Measurements from ENCODE around the gene CEP112. TPM values are rescaled to one million over a fixed set of nuclear protein-coding genes. Genes with fewer than 3 reads are reported as not detected.
"Not testable (repeated sequence)": the region's sequence is repeated elsewhere in the genome, so short reads cannot be mapped to it uniquely, and the experiment has no call there.

Gene CEP112
- total RNA-seq, 1 donor from 2014 or later = 13.9 TPM

- Histone ChIP-seq H3K4me2 (ENCODE audit: low read length) (no peak overlapping the region), H3K4me1 (ENCODE audit: insufficient read depth, low read length) (peaks cover 6% of the 10 kb centered on the region), H2AFZ (ENCODE audit: low read depth, low read length) (no peak overlapping the region), H3K27ac (ENCODE audit: low read depth, low read length) (no peak overlapping the region), H3K9ac (ENCODE audit: low read length) (no peak overlapping the region), H3K79me2 (ENCODE audit: insufficient read depth, low read length) (no peaks in the 10 kb centered on the region), H3K4me3 (ENCODE audit: insufficient read depth, low read depth, low read length) (no peak overlapping the region), H3K9me3 (ENCODE audit: insufficient read depth, low read depth, low read length) (no peaks in the 10 kb centered on the region), H3K36me3 (ENCODE audit: insufficient read depth, low read length) (no peaks in the 10 kb centered on the region), H3K27me3 (ENCODE audit: insufficient read depth, low read length) (no peaks in the 10 kb centered on the region), H4K20me1 (ENCODE audit: insufficient read depth, low read length) (no peaks in the 10 kb centered on the region)
- Mint-ChIP-seq H3K36me3 (ENCODE audit: low read depth, unreplicated experiment) (no peaks in the 10 kb centered on the region), H3K9me3 (ENCODE audit: unreplicated experiment) (peaks cover 4% of the 10 kb centered on the region), H3K27ac (ENCODE audit: unreplicated experiment) (no peak overlapping the region), H3K4me3 (ENCODE audit: unreplicated experiment) (no peak overlapping the region), H3K4me1 (ENCODE audit: low read depth, unreplicated experiment) (peaks cover 7% of the 10 kb centered on the region), H3K27me3 (ENCODE audit: low read depth, unreplicated experiment) (no peaks in the 10 kb centered on the region)
- TF ChIP-seq EZH2 (IDR thresholded peaks at IDR 0.05; ENCODE audit: insufficient read depth, low read length) (no peak), CTCF (IDR thresholded peaks at IDR 0.05; ENCODE audit: insufficient read depth, low read depth, low read length) (no peak)
- FAIRE-seq (no peak), DNase-seq (ENCODE audit: low read depth) (no peak)
These were observed 454.5 kb downstream of the CEP112 start for GRCh38 chr17:65737451-65737850.

GRCh38 chr17:65733314-65733713, 458.6 kb downstream of the CEP112 start:
- no peaks in the 10 kb centered on the region for H4K20me1 ChIP-seq (ENCODE audit: insufficient read depth, low read length)
- no peaks in the 10 kb centered on the region for H3K27me3 ChIP-seq (ENCODE audit: insufficient read depth, low read length)
- H2AFZ ChIP-seq (ENCODE audit: low read depth, low read length) = no peak overlapping the region
- H3K4me1 ChIP-seq (ENCODE audit: insufficient read depth, low read length) = no peaks in the 10 kb centered on the region
- H3K4me1 Mint-ChIP-seq (ENCODE audit: low read depth, unreplicated experiment) = peaks cover 2% of the 10 kb centered on the region
- no peak overlapping the region for H3K4me3 ChIP-seq (ENCODE audit: insufficient read depth, low read depth, low read length)
- H3K4me3 Mint-ChIP-seq (ENCODE audit: unreplicated experiment) = no peak overlapping the region
- H3K9ac ChIP-seq (ENCODE audit: low read length) = no peak overlapping the region
- DNase-seq (ENCODE audit: low read depth) (no peak), FAIRE-seq (no peak)
- TF ChIP-seq CTCF (IDR thresholded peaks at IDR 0.05; ENCODE audit: insufficient read depth, low read depth, low read length) (no peak), EZH2 (IDR thresholded peaks at IDR 0.05; ENCODE audit: insufficient read depth, low read length) (no peak)
- no peak overlapping the region for H3K4me2 ChIP-seq (ENCODE audit: low read length)
- H3K36me3 Mint-ChIP-seq (ENCODE audit: low read depth, unreplicated experiment) = peaks cover 6% of the 10 kb centered on the region
- H3K27ac ChIP-seq (ENCODE audit: low read depth, low read length) = no peak overlapping the region
- H3K9me3 ChIP-seq (ENCODE audit: insufficient read depth, low read depth, low read length) = no peaks in the 10 kb centered on the region
- H3K9me3 Mint-ChIP-seq (ENCODE audit: unreplicated experiment) = peaks cover 9% of the 10 kb centered on the region
- H3K36me3 ChIP-seq (ENCODE audit: insufficient read depth, low read length) = no peaks in the 10 kb centered on the region
- H3K27me3 Mint-ChIP-seq (ENCODE audit: low read depth, unreplicated experiment) = no peaks in the 10 kb centered on the region
- no peaks in the 10 kb centered on the region for H3K79me2 ChIP-seq (ENCODE audit: insufficient read depth, low read length)
- H3K27ac Mint-ChIP-seq (ENCODE audit: unreplicated experiment) = no peak overlapping the region

- H3K27ac Mint-ChIP-seq (ENCODE audit: unreplicated experiment); H3K9me3 ChIP-seq (ENCODE audit: insufficient read depth, low read depth, low read length); H2AFZ ChIP-seq (ENCODE audit: low read depth, low read length); H3K9me3 Mint-ChIP-seq (ENCODE audit: unreplicated experiment); H3K36me3 Mint-ChIP-seq (ENCODE audit: low read depth, unreplicated experiment); H3K27me3 ChIP-seq (ENCODE audit: insufficient read depth, low read length); H3K4me1 Mint-ChIP-seq (ENCODE audit: low read depth, unreplicated experiment); FAIRE-seq; H3K79me2 ChIP-seq (ENCODE audit: insufficient read depth, low read length); H3K27me3 Mint-ChIP-seq (ENCODE audit: low read depth, unreplicated experiment); H3K4me2 ChIP-seq (ENCODE audit: low read length); H3K4me3 Mint-ChIP-seq (ENCODE audit: unreplicated experiment); H3K9ac ChIP-seq (ENCODE audit: low read length); H3K36me3 ChIP-seq (ENCODE audit: insufficient read depth, low read length); H3K4me3 ChIP-seq (ENCODE audit: insufficient read depth, low read depth, low read length); H3K27ac ChIP-seq (ENCODE audit: low read depth, low read length); H3K4me1 ChIP-seq (ENCODE audit: insufficient read depth, low read length); H4K20me1 ChIP-seq (ENCODE audit: insufficient read depth, low read length); DNase-seq (ENCODE audit: low read depth): not testable (repeated sequence)
These were observed 459.3 kb downstream of the CEP112 start for GRCh38 chr17:65732667-65733066.

Data from astrocyte (in vitro differentiated cells and primary cell).